ENCODE measurements around the gene ZNF770.

- TF ChIP-seq EZH2 (IDR thresholded peaks at IDR 0.05; ENCODE audit: low read length): no peak
- TF ChIP-seq, protein P1, sequence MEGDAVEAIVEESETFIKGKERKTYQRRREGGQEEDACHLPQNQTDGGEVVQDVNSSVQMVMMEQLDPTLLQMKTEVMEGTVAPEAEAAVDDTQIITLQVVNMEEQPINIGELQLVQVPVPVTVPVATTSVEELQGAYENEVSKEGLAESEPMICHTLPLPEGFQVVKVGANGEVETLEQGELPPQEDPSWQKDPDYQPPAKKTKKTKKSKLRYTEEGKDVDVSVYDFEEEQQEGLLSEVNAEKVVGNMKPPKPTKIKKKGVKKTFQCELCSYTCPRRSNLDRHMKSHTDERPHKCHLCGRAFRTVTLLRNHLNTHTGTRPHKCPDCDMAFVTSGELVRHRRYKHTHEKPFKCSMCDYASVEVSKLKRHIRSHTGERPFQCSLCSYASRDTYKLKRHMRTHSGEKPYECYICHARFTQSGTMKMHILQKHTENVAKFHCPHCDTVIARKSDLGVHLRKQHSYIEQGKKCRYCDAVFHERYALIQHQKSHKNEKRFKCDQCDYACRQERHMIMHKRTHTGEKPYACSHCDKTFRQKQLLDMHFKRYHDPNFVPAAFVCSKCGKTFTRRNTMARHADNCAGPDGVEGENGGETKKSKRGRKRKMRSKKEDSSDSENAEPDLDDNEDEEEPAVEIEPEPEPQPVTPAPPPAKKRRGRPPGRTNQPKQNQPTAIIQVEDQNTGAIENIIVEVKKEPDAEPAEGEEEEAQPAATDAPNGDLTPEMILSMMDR (optimal IDR thresholded peaks at IDR 0.05 in 1 of 3, IDR thresholded peaks at IDR 0.05 in 1 of 3, conservative IDR thresholded peaks at IDR 0.05 in 1 of 3; ENCODE audit: extremely low read depth in 1 of 3, insufficient read depth in 2 of 3, low read length in 3 of 3): no peak
Measured at GRCh38 chr15:34944936-34945335, 43.2 kb downstream of the ZNF770 start.

All from keratinocyte (primary cell).